ENCODE measurements around the gene LRIT2. TPM values are rescaled to one million over a fixed set of nuclear protein-coding genes. Genes with fewer than 3 reads are reported as not detected.

Gene LRIT2
- total and polyA plus RNA-seq, 12 donors, result not detected

GRCh38 chr10:84190621-84191020, 34.7 kb downstream of the LRIT2 start:
- DNase-seq, result no peak
- TF ChIP-seq CTCF (IDR thresholded peaks at IDR 0.05), result no peak
- TF ChIP-seq POLR2A (IDR thresholded peaks at IDR 0.05), result no peak
- 76 to 88% (median 81%) methylated on average over 1 to 3 of the region's 3 CpGs for WGBS, 4 donors
- Histone ChIP-seq H3K36me3 (replicated peaks in 1 of 2) (no peaks in the 10 kb centered on the region), H3K27me3 (peaks cover 20% of the 10 kb centered on the region), H3K4me1 (replicated peaks in 1 of 2) (peaks cover 8% of the 10 kb centered on the region in 2 donors), H3K4me3 (no peak overlapping the region), H3K27ac (no peak overlapping the region), H3K9me3 (replicated peaks in 1 of 3) (no peaks in the 10 kb centered on the region)
- intact Hi-C loops (cut with DNase I), result no loop called here

GRCh38 chr10:84188815-84189214, 36.5 kb downstream of the LRIT2 start:
- intact Hi-C loops (cut with DNase I), result no loop called here
- H3K36me3 ChIP-seq (replicated peaks in 1 of 2), result no peaks in the 10 kb centered on the region
- no peak overlapping the region for H3K27ac ChIP-seq
- H3K27me3 ChIP-seq, result peaks cover 3% of the 10 kb centered on the region
- H3K4me3 ChIP-seq, result no peak overlapping the region
- H3K9me3 ChIP-seq (replicated peaks in 1 of 3), result no peaks in the 10 kb centered on the region
- 63 to 87% (median 70%) methylated on average over 3 of the region's 3 CpGs for WGBS, 4 donors
- DNase-seq, result no peak
- no peak for TF ChIP-seq CTCF (IDR thresholded peaks at IDR 0.05)
- no peak for TF ChIP-seq POLR2A (IDR thresholded peaks at IDR 0.05)
- no peaks in the 10 kb centered on the region for H3K4me1 ChIP-seq (replicated peaks in 1 of 2)

GRCh38 chr10:84185526-84186175, 39.7 kb downstream of the LRIT2 start:
- Histone ChIP-seq H3K4me1 (replicated peaks in 1 of 2) (no peaks in the 10 kb centered on the region), H3K27me3 (no peaks in the 10 kb centered on the region), H3K9me3 (replicated peaks in 1 of 3) (no peaks in the 10 kb centered on the region), H3K36me3 (replicated peaks in 1 of 2) (no peaks in the 10 kb centered on the region), H3K4me3 (no peak overlapping the region), H3K27ac (no peak overlapping the region)
- intact Hi-C loops (cut with DNase I), result no loop called here
- WGBS, 4 donors, result 59 to 77% (median 71%) methylated on average over 7 to 11 of the region's 11 CpGs
- DNase-seq, result no peak
- TF ChIP-seq POLR2A (IDR thresholded peaks at IDR 0.05), result no peak
- TF ChIP-seq CTCF (IDR thresholded peaks at IDR 0.05), result no peak

GRCh38 chr10:84184517-84184916, 40.8 kb downstream of the LRIT2 start:
- no peaks in the 10 kb centered on the region for H3K27me3 ChIP-seq
- H3K36me3 ChIP-seq (replicated peaks in 1 of 2), result no peaks in the 10 kb centered on the region
- H3K4me1 ChIP-seq (replicated peaks in 1 of 2), result no peaks in the 10 kb centered on the region
- no peak overlapping the region for H3K27ac ChIP-seq
- H3K9me3 ChIP-seq (replicated peaks in 1 of 3), result no peaks in the 10 kb centered on the region
- intact Hi-C loops (cut with DNase I), result no loop called here
- H3K4me3 ChIP-seq, result no peak overlapping the region
- TF ChIP-seq CTCF (IDR thresholded peaks at IDR 0.05), result no peak
- TF ChIP-seq POLR2A (IDR thresholded peaks at IDR 0.05), result no peak
- whole genome bisulfite sequencing, 4 donors, result 69 to 85% (median 73%) methylated on average over 3 to 4 of the region's 4 CpGs
- DNase-seq, result no peak

Measured in adrenal gland (tissue), 12 donors.